GM21786 (cell line): Measurements from ENCODE around the gene TEC.
"Not testable (repeated sequence)": the region's sequence is repeated elsewhere in the genome, so short reads cannot be mapped to it uniquely, and the experiment has no call there.

Source experiments
- ATAC-seq: cut with Tn5 transposase; IDR thresholded peaks from one replicate; pipeline ENCODE4 v1.9.1; 2021; ENCODE audit not compliant: unreplicated experiment

The TEC gene

DNA sequence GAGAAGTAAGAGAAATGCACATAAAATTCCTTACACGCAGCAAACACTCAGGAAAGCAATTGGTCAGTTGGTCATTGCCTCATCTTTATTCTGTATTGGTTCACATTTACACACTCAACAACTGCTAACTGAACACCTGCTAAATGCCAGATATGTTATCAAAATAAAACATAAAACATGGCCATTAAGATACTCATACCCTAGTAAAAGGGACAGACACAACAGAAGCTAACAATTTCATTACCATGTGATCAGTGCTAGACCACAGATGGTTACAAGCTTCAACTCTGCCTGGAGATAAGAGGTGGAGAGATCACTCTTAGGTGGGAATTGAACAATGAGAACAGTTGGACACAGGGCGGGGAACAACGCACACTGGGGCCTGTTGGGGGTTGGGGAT lies 26.2 kb downstream of the TEC start:
- no peak for ATAC-seq

DNA sequence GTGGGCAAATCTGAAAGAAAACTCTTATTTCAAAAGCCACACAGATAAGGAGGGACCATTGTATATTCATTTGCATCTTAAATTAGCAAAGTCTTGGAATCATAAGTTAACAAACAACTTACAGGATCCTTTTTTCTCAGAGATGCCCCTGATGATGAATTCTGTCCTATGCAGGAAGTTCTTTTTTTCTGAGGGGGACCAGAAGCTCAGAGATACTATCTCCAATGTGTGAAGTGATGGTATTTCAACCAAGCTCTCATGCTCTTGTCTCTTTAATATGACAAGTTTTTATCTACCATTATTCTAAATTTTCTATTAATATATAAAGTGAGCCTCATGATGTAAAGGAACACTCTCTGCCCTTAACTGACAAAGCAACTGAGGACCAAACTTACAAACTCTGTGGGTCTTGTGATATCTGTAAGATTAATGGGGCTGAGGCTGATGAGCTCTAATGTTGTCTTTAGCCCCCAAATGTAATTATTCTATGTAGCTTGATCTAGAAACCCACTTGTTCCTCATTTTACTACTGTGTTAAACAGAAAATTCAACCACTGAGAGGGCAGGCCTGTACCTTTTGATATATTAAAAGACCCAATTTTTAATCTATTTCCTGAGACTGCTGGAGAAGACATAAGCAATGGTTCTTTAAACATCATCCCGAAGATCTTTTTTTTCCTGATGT lies 27.0 kb downstream of the TEC start:
- ATAC-seq: no peak

DNA sequence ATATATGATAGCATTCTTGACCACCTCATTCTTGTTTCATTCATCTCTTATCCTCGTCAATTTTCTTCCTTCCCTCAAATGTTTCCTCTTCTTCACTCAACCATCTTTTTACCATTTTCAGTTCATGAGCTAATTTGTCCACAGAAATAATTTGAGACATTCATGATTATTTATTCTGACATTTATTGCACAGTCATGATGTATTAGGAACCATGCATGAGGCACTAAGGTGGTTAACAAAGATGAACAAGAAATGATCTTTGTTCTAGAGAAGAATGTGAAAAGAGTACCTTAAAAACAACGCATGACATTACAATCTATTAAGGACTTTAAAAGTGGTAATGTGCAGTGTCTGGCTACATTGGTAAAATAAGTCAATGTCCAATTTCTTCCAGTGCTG lies 27.9 kb downstream of the TEC start:
- no peak for ATAC-seq

DNA sequence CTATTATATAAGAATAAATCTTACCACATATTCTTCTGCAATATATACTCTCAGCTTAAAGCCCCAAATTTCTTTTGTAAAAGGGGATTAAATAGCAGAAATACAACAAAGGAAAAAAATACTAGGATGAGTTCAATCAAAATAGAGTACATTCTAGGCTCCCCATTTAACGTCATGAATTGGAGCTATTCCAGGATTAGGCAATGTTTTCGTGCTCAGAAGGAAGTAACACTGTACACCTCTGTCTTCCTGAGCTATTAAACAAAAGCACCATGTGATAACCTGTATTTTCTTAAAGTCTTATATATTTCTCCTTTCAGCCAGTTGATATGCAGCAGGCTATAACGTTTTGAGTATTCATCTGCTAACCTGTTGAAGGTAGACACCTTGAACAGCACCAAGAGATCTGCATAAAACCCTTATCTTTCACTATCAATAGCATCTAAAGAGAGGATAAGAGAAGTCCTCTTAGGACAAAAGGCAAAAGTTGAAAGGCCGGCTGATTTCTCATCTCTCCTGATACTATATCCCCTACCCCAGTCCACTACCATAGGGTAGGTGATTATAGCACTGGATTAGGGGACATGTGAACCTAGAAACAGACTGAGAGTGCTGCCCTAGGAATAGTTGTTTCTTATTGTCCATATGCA lies 31.5 kb downstream of the TEC start:
- ATAC-seq: no peak

DNA sequence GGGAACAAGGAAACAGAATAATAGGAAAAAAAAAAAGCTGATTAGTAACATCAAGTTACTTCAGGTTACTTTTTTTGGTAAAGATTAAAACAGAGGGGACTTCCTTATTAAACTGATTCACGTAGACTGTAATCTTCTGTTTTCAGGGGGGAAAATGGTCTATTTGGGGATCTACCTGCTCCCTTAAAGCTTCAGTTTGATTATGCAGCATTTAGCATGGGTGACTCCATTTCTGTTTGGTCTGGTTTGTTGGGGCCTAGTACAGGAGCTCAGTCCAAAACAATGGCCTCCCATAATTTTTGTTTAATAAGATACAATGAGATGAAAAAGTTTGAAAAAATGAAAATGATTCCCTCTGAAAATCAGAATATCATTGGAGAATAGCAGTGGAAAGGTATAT lies 34.6 kb downstream of the TEC start:
- no peak for ATAC-seq

DNA sequence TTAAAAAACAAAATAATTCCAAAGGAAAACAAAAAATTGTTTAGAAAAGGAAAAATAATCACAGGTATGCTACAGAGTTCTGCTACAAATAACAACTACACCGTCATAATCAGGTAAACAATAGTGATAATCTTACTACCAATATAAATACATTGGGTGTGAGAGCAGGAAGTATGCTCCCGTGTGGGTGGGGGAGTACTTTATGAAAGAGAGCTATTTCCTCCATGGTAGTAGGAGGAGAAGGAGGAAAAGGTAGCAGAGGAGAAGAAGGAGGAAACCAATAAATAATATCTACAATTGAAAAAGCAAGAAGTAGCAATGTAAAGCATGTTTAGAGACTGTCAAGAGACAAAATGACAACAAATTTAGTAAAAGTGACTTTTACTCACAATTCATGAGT lies 35.1 kb downstream of the TEC start:
- ATAC-seq: no peak

DNA sequence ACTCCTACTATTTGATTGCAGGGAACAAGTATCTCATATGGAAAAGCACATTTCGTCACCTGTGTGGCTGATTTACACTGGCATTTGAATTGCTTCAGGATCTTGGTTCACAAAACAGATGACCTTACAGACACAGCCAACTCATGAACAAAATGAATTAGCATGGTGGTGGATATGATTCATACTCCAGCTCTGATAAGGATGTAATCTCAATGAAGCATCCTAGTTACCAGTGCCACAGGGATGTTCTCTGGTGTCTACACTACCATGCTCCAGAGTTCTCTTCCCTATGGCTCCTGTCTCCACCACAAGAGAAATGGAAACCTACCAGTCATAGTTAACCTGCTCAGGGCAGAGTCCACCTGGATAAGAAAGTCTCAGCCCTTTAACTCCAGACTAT lies 40.7 kb downstream of the TEC start:
- no peak for ATAC-seq

DNA sequence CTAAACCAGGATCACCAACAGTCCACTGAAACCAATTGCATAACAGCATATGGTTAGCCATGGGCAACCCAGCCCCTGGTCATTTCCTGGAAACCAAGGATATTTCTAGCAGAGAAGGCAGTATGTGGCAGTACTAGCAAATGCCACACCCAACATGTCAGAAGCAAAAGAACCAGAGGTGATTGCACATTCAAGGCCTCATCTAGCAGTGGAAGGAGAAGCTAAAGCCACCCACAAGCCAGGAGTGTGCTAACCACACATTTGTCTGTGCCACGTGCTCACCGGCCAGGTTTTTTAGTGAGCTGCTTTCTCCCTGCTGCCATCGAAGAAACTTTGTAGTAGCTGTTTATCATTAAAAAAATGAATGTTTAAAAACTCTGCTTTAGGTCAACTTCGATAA lies 42.0 kb downstream of the TEC start:
- ATAC-seq: no peak

DNA sequence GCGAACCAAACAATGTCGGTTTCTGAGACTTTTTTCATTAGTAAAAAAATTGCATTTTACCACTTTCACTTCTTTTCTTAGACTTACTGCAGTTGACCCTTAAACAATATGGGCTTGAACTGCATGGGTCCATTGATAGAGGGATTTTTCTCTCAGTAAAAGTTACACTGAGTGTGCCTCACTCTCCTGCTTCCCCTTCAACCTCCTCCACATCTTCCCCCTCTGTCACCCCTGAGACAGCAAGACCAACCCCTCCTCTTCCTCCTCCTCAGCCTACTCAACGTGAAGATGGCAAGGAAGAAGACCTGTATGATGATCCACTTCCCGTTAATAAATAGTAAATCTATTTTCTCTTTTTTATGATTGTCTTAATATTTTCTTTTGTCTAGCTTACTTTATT lies 43.4 kb downstream of the TEC start:
- no peak for ATAC-seq

DNA sequence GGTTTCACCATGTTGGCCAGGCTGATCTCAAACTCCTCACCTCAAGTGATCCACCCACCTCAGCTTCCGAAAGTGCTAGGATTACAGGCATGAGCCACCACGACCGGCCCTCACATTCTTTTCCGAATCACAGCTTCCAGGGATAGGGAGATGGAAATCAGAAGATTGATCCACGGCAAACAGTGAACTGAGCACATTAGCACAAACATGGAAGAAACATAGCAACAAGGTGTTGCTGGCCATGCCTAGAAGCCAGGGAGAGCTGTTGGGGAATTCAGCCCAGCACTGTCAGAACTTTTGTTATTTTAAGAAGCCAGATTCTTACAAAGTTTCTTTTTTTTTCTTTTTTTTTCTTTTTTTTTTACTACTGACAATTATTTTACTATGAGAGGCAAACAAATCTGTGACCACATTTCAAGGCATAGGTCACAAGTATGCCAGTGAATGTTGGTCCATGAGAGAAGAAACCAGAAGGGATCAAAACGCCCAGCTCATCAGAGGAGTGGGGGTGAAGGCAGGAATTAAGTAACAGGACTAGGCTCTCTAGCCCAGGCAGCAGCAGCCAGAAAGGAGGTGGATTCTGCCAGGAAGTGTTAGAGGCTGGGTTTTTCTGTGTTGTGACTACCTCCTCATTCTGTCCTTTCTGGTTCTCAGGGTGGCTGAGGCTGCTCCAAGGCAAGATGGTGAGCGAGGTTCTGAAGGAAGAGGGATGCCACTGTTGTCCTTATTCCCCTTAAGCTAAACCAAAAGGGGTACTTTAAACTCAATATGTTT lies 44.1 kb downstream of the TEC start:
- no peak for ATAC-seq

DNA sequence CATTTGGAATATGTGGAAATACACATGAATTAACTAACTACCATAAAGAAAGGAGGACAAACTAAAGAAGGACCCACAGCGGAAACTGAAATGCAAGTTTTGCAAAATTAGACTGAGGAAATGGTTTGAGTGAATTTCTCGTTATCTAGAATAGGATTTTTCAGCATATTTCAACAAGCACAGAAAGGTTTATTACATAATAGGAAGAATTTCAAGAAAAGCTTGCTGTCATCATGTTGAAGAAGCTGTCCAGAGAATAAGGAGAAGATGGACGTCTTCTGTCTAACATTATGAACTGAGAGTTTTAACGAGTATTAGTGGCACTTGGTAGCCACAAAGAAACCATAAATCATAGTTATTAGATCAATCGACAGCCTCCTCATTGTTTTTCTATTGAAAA lies 45.0 kb downstream of the TEC start:
- ATAC-seq: no peak

DNA sequence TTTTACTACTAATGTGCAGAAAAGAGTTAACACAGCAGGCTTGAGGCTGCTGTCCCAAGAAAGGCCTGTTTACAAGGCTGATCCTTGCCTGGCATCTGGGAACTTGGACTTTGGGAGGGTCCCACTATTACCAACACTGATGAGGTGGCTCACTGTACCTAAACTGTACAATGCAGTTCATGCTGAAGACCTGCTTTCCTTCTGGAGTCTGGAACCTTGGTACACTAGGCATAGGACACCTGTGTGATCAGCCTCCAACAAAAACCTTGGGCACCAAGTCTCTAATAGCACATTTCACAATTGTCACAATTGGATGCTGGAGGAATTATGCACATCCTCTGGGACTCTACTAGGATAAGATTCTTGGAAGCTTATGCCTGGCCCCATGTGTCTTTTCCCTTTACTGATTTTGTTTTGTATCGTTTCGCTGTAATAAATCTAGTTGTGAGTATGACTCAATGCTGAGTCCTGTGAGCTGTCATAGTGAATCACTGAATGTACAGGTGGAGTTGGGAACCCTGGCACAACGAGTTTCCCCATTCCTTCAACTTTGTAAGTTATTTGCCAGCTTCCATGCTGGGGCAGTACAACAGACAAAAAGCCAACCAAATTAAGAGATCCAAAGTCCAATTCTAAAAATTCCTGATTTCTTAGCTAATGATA lies 45.9 kb downstream of the TEC start:
- no peak for ATAC-seq

DNA sequence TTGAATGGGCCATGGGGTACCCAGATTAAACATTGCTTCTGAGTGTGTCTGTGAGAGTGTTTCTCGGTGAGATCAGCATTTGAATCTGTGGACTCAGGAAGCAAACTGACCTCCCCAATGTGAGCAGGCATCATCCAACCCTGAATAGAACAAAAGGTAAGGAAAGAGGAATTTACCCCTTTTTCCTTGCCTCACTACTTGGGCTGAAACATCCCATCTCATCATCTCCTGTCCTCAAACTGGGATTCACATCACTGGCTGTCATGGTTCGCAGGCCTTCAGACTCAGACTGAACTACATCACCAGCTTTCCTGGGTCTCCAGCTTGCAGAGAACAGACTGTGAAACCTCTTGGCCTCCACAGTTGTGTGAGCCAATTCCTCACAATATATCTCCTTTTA lies 47.1 kb downstream of the TEC start:
- no peak for ATAC-seq

DNA sequence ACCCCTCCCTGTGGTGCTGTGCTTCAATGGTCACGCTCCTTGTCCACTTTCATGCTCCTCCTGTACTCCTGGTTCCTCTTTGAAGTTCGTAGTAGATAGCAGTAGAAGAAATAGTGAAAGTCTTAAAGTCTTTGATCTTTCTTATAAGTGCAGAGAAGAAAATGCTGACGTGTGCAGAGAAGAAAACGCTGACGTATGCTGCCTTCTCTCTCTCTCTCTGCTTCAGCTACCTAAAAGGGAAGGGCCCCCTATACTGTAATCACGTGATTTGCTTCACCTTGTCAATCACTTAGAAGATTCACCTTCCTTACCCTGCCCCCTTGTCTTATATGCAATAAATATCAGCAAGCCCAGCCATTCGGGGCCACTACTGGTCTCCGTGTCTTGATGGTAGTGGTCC lies 50.2 kb downstream of the TEC start:
- not testable (repeated sequence) for ATAC-seq

DNA sequence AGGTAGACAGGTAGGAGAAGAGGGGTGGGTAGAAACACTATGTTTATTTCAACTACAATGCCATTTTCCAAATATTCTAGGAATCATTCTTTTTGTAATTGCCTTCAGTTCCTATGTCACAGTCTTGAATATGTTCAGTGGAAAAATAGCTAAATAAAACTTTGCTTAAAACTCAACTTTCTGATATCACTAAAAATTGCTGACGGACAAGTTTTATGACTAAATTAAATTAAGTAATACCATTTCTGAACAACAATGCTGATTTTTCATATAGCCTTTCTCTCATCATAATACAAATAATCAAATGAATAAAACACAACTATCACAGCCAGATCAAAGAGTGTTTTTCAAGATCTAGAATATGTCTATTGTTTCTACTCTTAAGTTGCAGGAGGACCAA lies 53.1 kb downstream of the TEC start:
- no peak for ATAC-seq

DNA sequence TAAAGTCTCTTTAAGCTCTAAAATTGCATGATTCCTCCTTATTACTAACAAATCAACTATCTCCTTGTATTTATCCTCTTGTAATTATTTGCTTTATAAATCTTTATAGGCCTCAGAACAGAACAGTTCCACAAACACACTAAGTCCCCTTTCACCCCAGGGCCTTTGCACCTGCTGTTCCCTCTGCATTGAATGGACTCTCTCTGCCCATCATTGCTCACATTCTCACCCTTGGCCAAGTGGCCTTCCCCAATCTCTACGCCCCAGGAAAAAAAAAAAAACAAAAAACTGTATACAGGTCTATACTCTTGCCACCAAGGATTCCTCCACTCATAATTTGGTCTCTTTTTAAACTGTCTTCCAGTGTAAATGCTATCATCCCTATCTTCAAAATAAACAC lies 53.7 kb downstream of the TEC start:
- no peak for ATAC-seq

DNA sequence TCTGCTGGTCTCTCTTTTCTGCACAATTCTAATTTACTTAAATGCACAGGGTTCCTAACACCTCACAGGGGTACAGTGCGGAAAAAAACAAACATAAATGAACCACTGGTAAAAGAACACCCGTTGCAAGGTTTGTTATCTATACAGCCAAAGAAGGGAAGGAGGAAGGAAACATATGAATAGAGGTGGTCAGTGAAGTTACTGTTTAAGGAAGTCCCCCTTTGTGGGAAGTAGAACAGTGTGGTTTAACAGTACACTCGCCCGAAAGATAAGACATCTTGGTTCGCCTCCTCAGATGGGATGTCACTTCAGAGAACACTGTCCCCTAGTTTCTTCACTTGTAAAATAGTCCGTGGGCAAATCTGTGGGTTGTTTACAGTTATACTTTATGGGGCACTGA lies 57.5 kb downstream of the TEC start:
- peak; percentile 78 for ATAC-seq

DNA sequence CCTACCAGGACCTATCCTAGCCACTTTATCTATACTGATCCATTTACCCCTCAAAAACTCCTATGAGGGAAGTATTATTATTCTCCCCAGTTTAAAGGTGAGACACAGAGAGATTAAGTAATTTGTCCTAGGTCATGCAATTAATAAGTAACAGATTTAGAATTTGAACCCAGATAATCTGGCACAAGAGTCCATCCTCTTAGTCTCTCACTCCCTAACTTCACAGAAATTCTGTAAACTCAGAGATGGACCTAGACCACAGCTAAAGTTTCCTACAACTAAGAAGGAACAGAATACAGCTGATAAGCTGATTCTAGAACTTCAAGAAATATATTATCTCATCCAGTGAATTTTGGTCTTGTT lies 58.7 kb downstream of the TEC start:
- ATAC-seq: no peak

DNA sequence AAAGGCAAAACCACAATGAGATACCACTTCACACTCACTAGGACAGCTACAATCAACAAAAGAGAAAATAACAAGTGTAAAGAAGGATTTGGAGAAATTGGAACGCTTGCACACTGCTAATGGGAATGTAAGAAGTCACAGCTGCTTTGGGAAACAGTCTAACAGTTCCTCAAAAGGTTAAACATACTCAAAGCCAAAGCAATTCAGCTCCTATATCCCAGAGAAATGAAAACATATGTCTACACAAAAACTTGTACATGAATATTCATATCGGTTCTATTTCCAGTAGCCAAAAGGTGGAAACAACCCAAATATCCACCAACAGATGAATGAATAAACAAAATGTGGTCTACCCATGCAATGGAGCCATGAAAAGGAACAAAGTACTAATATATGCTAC lies 64.0 kb downstream of the TEC start:
- ATAC-seq: no peak

DNA sequence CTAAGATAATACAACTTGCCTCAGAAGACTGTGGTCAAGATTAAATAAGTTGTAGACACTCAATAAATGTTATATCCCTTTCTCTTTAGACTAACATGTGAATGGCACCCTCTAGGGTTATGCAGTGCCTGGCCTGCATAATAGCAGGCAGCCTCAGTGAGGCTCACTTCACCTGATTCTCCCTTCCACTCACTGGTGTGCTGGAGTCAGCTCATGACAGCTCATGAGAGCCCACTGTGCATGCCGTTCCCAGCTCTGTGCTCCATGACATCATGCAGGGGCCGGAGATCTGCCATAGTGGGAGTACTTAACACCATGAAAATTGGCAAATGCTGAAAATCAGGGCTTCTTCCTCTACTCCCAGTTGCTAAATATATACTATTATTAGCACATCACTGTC lies 64.5 kb downstream of the TEC start:
- ATAC-seq: peak; percentile 25

DNA sequence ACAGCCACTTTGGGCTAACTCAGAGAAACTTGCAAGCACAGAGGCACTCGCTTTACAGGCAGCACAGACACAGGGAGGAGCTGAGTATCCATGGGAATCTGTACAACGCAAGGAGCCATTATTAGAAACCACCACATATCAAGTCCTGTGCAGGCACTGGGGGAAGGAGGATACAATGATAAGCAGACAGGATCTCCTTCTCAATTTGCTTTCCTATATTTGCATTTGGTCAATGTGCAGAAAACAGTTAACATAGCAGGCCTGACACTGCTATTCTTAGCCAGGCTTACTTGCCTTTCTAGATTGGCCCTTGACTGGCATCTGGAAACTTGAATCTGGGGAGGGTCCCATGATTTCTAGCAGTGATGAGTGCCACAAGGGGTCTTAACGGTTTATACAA lies 65.8 kb downstream of the TEC start:
- ATAC-seq: peak; percentile 33
